SK-N-SH treated with all-trans-retinoic acid at 6 μM for 48 hours (cell line): ENCODE measurements around the gene RIPOR3.

Source experiments
- ATAC-seq: fragments of 200-7000 bp; cut with Tn5 transposase; 3 replicates; pipeline ENCODE4 v1.9.1; 2020; ENCODE audit warnings: mild to moderate bottlenecking, moderate library complexity
- ARNTL ChIP-seq: fragments of 450-650 bp; formaldehyde crosslinking; IDR thresholded peaks from 2 replicates; pipeline ENCODE4 v1.5.0; 2020; ENCODE audit warnings: low read depth, mild to moderate bottlenecking, moderate library complexity, borderline replicate concordance
- BACH2 ChIP-seq: fragments of 250-450 bp; sonication (Bioruptor Pico); IDR thresholded peaks from 2 replicates; pipeline ENCODE4 v1.9.0; 2021; ENCODE audit warnings: mild to moderate bottlenecking, borderline replicate concordance
- CREB5 ChIP-seq: fragments of 250-450 bp; sonication (Bioruptor Pico); IDR thresholded peaks from 2 replicates; pipeline ENCODE4 v1.5.1; 2020; ENCODE audit warnings: low read depth, mild to moderate bottlenecking, moderate library complexity
- CSDC2 ChIP-seq: fragments of 250-450 bp; sonication (Bioruptor Pico); IDR thresholded peaks from 2 replicates; pipeline ENCODE4 v1.5.0; 2020; ENCODE audit warnings: mild to moderate bottlenecking, moderate library complexity
- ESRRG ChIP-seq: fragments of 250-450 bp; sonication (Bioruptor Pico); IDR thresholded peaks from 2 replicates; pipeline ENCODE4 v1.6.1; 2021; ENCODE audit warnings: mild to moderate bottlenecking
- GLIS3 ChIP-seq: fragments of 250-450 bp; sonication (Bioruptor Pico); IDR thresholded peaks from 2 replicates; pipeline ENCODE4 v1.5.0; 2020; ENCODE audit warnings: mild to moderate bottlenecking, moderate library complexity
- ISL1 ChIP-seq: fragments of 250-450 bp; sonication (Bioruptor Pico); IDR thresholded peaks from 2 replicates; pipeline ENCODE4 v2.1.2; 2022; ENCODE audit warnings: mild to moderate bottlenecking, moderate library complexity
- OSR1 ChIP-seq: fragments of 250-450 bp; sonication (Bioruptor Pico); IDR thresholded peaks from 2 replicates; pipeline ENCODE4 v1.8.0; 2022; ENCODE audit warnings: moderate library complexity, mild to moderate bottlenecking, inconsistent platforms
- PATZ1 ChIP-seq: fragments of 250-450 bp; sonication (Bioruptor Pico); IDR thresholded peaks from 2 replicates; pipeline ENCODE4 v1.8.0; 2020; ENCODE audit warnings: mild to moderate bottlenecking, moderate library complexity, borderline replicate concordance
- POU6F1 ChIP-seq: fragments of 250-450 bp; sonication (Bioruptor Pico); IDR thresholded peaks from 2 replicates; pipeline ENCODE4 v1.8.0; 2021; ENCODE audit warnings: low read depth, mild to moderate bottlenecking, moderate library complexity, borderline replicate concordance
- PPARA ChIP-seq: fragments of 250-450 bp; sonication (Bioruptor Pico); IDR thresholded peaks from 2 replicates; pipeline ENCODE4 v1.5.0; 2020; ENCODE audit warnings: mild to moderate bottlenecking, borderline replicate concordance
- RARB ChIP-seq: fragments of 250-450 bp; sonication (Bioruptor Pico); IDR thresholded peaks from 2 replicates; pipeline ENCODE4 v1.8.0; 2021; ENCODE audit warnings: mild to moderate bottlenecking, moderate library complexity
- SNAI2 ChIP-seq: fragments of 250-450 bp; sonication (Bioruptor Pico); IDR thresholded peaks from 2 replicates; pipeline ENCODE4 v1.5.0; 2020; ENCODE audit warnings: mild to moderate bottlenecking, moderate library complexity
- TCF4 ChIP-seq: fragments of 250-450 bp; sonication (Bioruptor Pico); IDR thresholded peaks from 2 replicates; pipeline ENCODE4 v1.8.0; 2021; ENCODE audit warnings: mild to moderate bottlenecking, moderate library complexity, borderline replicate concordance
- TOX ChIP-seq: fragments of 250-450 bp; sonication (Bioruptor Pico); IDR thresholded peaks from 2 replicates; pipeline ENCODE4 v1.8.0; 2021; ENCODE audit warnings: mild to moderate bottlenecking, moderate library complexity, borderline replicate concordance
- TSHZ2 ChIP-seq: fragments of 250-450 bp; sonication (Bioruptor Pico); IDR thresholded peaks from 2 replicates; pipeline ENCODE4 v1.5.0; 2020; ENCODE audit warnings: mild to moderate bottlenecking, moderate library complexity
- ZC3H10 ChIP-seq: fragments of 250-450 bp; sonication (Bioruptor Pico); IDR thresholded peaks from 2 replicates; pipeline ENCODE4 v1.5.1; 2021; ENCODE audit warnings: mild to moderate bottlenecking, moderate library complexity
- ZFP3 ChIP-seq: fragments of 250-450 bp; sonication (Bioruptor Pico); IDR thresholded peaks from 2 replicates; pipeline ENCODE4 v1.5.0; 2020; ENCODE audit warnings: mild to moderate bottlenecking, moderate library complexity
- ZFP30 ChIP-seq: fragments of 450-650 bp; formaldehyde crosslinking; IDR thresholded peaks from 2 replicates; pipeline ENCODE4 v1.5.0; 2022; ENCODE audit warnings: mild to moderate bottlenecking, moderate library complexity
- ZNF565 ChIP-seq: fragments of 450-650 bp; formaldehyde crosslinking; conservative IDR thresholded peaks from 2 replicates; pipeline ENCODE4 v1.5.0; 2020; ENCODE audit warnings: low read depth, mild to moderate bottlenecking, moderate library complexity
- ZNF70 ChIP-seq: fragments of 450-650 bp; formaldehyde crosslinking; IDR thresholded peaks from 2 replicates; pipeline ENCODE4 v1.5.0; 2020; ENCODE audit warnings: mild to moderate bottlenecking, moderate library complexity
- TF ChIP-seq, protein P1 (sequence below): fragments of 250-450 bp; sonication (Bioruptor Pico); IDR thresholded peaks from 2 replicates; pipeline ENCODE4 v1.5.1; 2021; ENCODE audit warnings: mild to moderate bottlenecking, moderate library complexity

The RIPOR3 gene

GRCh38 chr20:50688256-50688975 is 2.9 kb downstream of the RIPOR3 start (continued):
- no peak for TF ChIP-seq ARNTL (CRISPR knock-in tag)
- TF ChIP-seq ZNF565 (CRISPR knock-in tag): no peak
- TF ChIP-seq OSR1 (CRISPR knock-in tag): no peak
- TF ChIP-seq POU6F1 (CRISPR knock-in tag): no peak
- TF ChIP-seq ISL1: no peak

GRCh38 chr20:50686821-50687220 is 4.5 kb downstream of the RIPOR3 start:
- no peak for ATAC-seq
- no peak for TF ChIP-seq ZC3H10 (CRISPR knock-in tag)
- no peak for TF ChIP-seq RARB
- TF ChIP-seq, all 23 proteins: peak for 0

- no peak for ATAC-seq
- TF ChIP-seq RARB (no peak), ZNF565 (CRISPR knock-in tag) (no peak), ARNTL (CRISPR knock-in tag) (no peak), PPARA (CRISPR knock-in tag) (no peak), ZC3H10 (CRISPR knock-in tag) (no peak), TOX (CRISPR knock-in tag) (no peak), ISL1 (no peak), SNAI2 (CRISPR knock-in tag) (no peak), PATZ1 (CRISPR knock-in tag) (no peak), ZNF70 (CRISPR knock-in tag) (no peak), CREB5 (no peak), GLIS3 (CRISPR knock-in tag) (no peak), ZFP3 (CRISPR knock-in tag) (no peak), OSR1 (CRISPR knock-in tag) (no peak), ESRRG (CRISPR knock-in tag) (no peak), ZFP30 (no peak)
- TF ChIP-seq, protein P1, sequence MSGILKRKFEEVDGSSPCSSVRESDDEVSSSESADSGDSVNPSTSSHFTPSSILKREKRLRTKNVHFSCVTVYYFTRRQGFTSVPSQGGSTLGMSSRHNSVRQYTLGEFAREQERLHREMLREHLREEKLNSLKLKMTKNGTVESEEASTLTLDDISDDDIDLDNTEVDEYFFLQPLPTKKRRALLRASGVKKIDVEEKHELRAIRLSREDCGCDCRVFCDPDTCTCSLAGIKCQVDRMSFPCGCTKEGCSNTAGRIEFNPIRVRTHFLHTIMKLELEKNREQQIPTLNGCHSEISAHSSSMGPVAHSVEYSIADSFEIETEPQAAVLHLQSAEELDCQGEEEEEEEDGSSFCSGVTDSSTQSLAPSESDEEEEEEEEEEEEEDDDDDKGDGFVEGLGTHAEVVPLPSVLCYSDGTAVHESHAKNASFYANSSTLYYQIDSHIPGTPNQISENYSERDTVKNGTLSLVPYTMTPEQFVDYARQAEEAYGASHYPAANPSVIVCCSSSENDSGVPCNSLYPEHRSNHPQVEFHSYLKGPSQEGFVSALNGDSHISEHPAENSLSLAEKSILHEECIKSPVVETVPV: no peak
These were observed 7.8 kb downstream of the RIPOR3 start for GRCh38 chr20:50683570-50683969.

DNA sequence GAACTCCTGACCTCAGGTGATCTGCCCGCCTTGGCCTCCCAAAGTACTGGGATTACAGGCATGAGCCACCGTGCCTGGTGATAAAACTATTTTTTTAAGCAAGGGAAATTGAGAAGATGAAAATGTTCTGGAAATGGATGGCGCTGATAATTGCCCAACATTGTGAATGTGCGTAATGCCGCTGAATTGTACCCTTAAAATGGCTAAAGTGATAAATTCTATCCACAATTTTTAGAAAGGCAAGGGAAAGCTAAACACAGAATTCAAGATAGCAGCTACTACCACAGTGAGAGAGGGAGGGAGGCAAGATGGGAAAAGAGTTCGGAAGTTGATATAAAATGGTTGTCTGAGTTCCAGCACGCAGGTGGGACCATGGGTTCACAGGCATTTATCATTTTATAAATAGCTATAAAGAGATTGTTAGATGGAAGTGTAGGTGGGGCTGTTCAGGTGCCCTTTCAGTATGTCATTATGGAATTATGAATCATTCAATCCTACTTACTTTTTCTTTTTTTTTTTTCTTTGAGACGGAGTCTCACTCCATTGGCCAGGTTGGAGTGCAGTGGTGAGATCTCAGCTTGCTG is 8.3 kb downstream of the RIPOR3 start:
- ATAC-seq: no peak
- TF ChIP-seq BACH2 (CRISPR knock-in tag) (no peak), ZC3H10 (CRISPR knock-in tag) (no peak), ARNTL (CRISPR knock-in tag) (no peak), TCF4 (CRISPR knock-in tag) (no peak), SNAI2 (CRISPR knock-in tag) (no peak), CSDC2 (CRISPR knock-in tag) (no peak), POU6F1 (CRISPR knock-in tag) (no peak), TSHZ2 (no peak), PATZ1 (CRISPR knock-in tag) (no peak), ZFP30 (no peak), ISL1 (no peak)
